Sciatic nerve (tissue), 2 donors: ENCODE data around the gene PCID2. TPM values are rescaled to one million over a fixed set of nuclear protein-coding genes. Genes with fewer than 3 reads are reported as not detected.

Experiments used
- ATAC-seq: fragments of 200-7000 bp; cut with Tn5 transposase; one replicate; pipeline ENCODE4 v1.9.1; 2020; ENCODE audit warnings: mild to moderate bottlenecking, moderate library complexity
- DNase-seq: peaks from one replicate; pipeline ENCODE4 v3.0.0-alpha.2; 2020; ENCODE audit warnings: low spot score
- intact Hi-C: fragments of 100-400 bp; cut with DNase I; formaldehyde crosslinking; loops from one replicate; pipeline ENCODE4 v1.14.2; 2022
- total RNA-seq: library from RNA; stranded (reverse); fragmentation: NEBNext Ultra II Directional; extraction: Animal tissue kit (Norgen Biotek cat#: 25700); gene quantifications from one replicate; pipeline ENCODE4 v1.2.1, GENCODE V29; 2021
- donor health status: DM: no; HTN: no; CAD: no.
- donor health status: DM: no; HTN: no; CAD: no.

Gene PCID2
- total RNA-seq, 1 donor from 2014 or later, result 45.1 TPM

DNA sequence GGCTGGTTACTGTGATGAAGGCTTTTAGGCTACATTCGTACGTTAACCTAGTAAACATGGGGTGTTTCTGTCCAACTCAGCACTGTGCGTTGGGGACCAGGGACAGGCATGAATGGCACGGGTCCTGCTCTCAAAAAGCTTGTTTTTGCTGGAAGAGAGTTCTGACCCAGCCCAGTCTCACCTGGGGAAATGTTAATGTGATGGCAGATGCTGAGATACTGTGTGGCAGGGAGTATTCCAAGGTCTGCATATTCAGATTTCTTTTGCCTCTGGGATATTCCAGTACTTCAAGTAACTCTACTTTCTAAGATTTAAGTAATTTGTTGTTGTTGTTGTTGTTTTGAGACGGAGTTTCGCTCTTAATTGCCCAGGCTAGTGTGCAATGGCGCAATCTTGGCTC, 14.6 kb upstream of the PCID2 start:
- ATAC-seq, result no peak
- DNase-seq, result no peak
- intact Hi-C loops, result no loop called here

DNA sequence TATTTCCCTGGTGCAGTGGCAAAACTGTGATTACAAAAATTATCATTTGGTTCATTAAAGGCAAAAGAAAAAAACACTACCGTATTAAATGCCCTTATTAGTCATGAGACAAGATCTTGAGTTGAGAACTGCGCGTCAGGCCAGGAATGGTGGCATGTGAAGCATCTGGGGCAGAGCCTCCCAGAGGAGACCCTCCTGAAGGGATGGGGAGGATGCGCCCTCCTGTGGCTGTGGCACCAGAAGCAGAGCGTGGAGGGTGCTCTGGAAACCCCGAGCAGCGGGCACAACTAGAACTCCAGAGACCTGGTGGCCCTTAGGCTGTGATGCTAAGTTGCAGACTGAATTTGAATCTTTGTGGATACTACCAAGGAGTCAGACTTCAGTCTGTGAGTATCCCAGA, 12.4 kb upstream of the PCID2 start:
- no peak for DNase-seq
- peak; percentile 25 for ATAC-seq
- intact Hi-C loops, result no loop called here

DNA sequence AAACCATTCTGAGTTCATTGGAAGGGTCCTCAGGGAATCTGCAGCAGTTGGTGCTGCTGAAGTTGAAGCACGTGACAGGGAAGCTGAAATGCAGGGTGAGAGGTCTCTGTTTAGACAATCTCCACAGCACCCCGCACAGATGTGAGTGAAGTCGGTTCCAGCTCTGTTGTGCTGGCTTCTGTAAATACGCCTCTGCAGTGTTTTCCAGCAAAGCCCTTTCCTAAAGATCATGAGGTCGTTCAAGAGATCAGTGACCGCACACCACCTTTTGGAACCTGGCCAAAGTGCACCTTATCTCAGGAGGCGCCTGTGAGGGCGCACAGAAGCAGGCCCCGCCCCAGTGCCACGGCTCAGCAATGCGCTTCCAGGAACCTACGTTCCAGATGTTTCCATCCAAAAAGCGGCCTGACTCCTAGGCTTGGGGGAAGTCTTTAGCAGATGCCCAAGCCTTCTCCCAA, 11.7 kb upstream of the PCID2 start:
- peak; percentile 74 for ATAC-seq
- intact Hi-C loops, result no loop called here
- DNase-seq, result no peak

DNA sequence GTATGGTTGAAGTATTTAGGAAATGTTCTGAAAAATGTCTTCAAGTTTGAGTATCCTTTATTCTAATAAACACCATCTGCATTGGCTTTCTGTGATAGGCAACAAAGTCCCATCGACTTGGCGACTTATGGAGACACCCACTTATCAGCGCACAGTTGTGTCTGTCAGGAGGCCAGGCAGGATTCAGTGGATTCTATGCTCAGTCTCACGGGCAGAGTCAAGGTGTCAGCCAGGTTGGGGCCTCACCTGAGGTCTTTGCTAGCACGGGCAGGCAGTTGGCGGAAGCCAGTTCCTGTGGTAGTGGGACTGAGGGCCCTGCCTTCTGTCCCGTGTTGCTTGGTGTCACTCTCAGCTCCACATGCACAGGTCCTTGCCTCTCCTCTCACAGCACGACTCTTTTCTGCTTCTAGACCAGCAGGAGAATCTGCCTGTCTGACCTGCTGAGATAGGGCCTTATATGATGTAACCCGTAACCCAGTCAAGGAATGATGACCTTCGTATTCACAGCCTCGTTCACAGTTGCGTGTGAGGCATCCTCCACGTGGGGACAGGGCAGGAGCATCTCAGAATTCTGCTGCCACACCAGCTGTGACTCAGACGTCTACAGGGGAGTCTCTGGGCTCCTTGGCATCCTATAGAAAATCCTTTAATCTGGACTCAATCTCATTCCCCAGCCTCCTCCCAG, 10.9 kb upstream of the PCID2 start:
- no peak for DNase-seq
- intact Hi-C loops, result no loop called here
- no peak for ATAC-seq

- intact Hi-C loops, result no loop called here
- DNase-seq (no peak), ATAC-seq (no peak)
Observed at GRCh38 chr13:113218586-113218985, 10.1 kb upstream of the PCID2 start.

GRCh38 chr13:113216254-113217048, 8.0 kb upstream of the PCID2 start:
- no peak for DNase-seq
- peak; percentile 36 for ATAC-seq
- intact Hi-C loops, result no loop called here

DNA sequence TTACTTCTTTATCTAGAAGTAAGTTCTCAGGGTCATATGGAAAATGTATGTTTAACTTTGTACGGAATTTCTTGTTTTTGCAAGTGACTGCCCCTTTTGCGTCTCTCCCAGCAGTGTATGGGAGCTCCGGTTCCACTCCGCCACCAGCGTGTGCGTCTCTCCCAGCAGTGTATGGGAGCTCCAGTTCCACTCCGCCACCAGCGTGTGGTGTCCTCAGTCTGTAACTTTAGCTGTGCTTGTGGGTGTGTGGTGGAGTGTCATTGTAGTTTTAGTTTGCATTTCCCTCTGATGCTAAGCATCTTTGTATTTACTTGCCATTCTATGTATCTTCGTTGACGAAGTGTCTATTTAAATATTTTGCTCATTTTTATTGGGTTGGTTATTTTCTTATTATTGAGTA, 3.3 kb upstream of the PCID2 start:
- intact Hi-C loops, result no loop called here

GRCh38 chr13:113210833-113211232, 2.4 kb upstream of the PCID2 start:
- intact Hi-C loops, result no loop called here
- no peak for DNase-seq
- ATAC-seq, result no peak

More for the DNA sequence above, 3.3 kb upstream of the PCID2 start:
- no peak for ATAC-seq
- DNase-seq, result no peak

DNA sequence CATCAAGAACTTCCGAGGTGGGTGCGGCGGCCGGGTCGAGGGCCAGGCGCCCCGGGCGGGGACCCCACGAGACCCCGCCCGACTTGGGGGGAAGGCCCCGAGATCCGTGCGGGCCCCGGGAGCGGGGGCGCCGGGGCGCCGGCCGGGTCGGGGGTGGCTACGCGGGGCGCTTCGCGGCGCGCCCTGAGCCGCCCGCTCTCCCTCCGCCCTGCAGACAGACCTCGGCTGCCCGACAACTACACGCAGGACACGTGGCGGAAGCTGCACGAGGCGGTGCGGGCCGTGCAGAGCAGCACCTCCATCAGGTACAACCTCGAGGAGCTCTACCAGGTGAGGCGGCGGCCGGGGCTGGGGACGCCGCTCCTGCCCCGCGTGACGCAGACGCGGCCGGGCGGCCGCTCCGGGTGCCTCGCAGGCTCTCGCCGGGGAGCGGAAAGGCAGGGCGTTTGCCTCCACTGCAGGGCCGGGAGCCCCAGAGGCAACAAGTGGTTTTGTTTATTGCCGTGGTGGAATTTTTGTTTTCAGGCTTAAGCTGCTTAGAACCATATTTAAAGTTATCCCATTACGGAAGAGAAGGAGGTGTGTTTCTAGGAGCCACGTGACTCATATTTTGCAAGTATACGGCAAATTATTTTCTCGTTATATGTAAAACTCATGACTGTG, 1.4 kb upstream of the PCID2 start:
- peak; percentile 12 for ATAC-seq
- peak; percentile 70 for DNase-seq

GRCh38 chr13:113209336-113209758, 878 bp upstream of the PCID2 start, which contains the start of gene CUL4A:
Gene CUL4A, plus strand, starts transcription at chr13:113209613. Its CDS starts 15 bp downstream, at chr13:113209628.
- peak; percentile 76 for ATAC-seq

More for the DNA sequence above, 1.4 kb upstream of the PCID2 start:
- intact Hi-C loops, result no loop called here

GRCh38 chr13:113207890-113208420, 514 bp downstream of the PCID2 start:
- DNase-seq (no peak), ATAC-seq (peak; percentile 31)
- intact Hi-C loops, result no loop called here

More at GRCh38 chr13:113209336-113209758, 878 bp upstream of the PCID2 start, which contains the start of gene CUL4A:
- DNase-seq, result peak; percentile 89
- intact Hi-C loops, result no loop called here

DNA sequence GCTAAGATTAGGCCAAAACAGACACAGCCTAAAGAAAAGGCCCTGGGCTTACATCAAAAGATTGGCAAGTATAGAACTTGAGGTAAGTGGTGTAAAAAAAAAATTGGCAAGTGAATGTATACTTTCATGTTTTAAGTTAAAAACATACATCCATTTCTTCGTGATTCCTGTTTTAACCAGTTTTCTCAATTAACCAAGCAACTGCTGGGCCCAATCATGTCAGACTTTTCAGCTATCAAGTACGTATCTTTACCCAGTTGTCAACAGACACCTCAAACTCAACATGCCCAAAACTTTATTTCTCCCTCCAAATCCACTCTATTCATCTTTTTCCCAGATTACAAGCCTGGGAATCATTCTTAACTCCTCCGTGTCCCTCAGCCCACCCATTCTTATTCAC, 1.0 kb downstream of the PCID2 start:
- intact Hi-C loops, result no loop called here
- DNase-seq (no peak), ATAC-seq (no peak)

- intact Hi-C loops, result no loop called here
Observed at GRCh38 chr13:113205428-113205931, 3.0 kb downstream of the PCID2 start.

DNA sequence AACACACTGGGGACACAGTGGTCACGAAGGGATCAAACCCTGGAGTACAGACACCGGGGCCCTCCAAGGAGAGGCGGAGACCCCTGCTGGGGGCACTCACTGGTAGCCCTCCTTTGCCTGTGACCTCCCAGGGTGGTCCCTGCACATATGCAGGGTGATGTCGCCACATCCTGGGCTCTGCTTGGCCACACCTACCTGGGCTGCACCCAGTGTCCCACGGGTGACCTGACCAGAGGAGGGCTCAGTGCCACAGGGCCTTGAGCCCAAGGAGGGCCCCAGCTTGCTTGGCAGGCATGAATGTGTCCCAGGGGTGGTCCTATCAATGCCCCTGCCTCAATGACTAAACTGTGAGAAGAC, 4.1 kb downstream of the PCID2 start:
- ATAC-seq, result no peak

More at GRCh38 chr13:113205428-113205931, 3.0 kb downstream of the PCID2 start:
- ATAC-seq (no peak), DNase-seq (no peak)

GRCh38 chr13:113203507-113204377, 4.7 kb downstream of the PCID2 start:
- ATAC-seq, result no peak
- no peak for DNase-seq
- intact Hi-C loops, result no loop called here

More for the DNA sequence above, 4.1 kb downstream of the PCID2 start:
- DNase-seq, result no peak
- intact Hi-C loops, result no loop called here

DNA sequence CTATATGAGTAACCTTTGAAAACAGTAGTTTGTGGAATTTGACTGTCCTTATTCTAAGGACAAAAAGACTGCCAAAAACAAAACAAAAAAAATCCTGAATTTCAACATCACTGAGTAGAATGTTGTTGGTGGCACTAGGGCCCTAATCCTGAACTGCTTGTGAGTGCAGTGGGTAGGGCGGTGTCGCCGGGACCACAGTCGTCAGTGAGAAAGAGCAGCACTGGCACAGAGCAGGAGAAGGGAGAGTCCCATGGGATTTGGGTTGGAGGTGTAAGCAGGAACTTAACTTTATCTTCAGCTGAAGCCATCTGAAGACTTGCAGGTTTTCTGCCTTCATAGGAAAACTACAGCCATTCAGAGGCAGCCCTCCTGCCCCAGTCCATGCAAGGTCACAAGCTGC, 5.6 kb downstream of the PCID2 start:
- intact Hi-C loops, result no loop called here
- no peak for ATAC-seq
- no peak for DNase-seq

- ATAC-seq (no peak), DNase-seq (no peak)
- intact Hi-C loops, result no loop called here
Observed at GRCh38 chr13:113201815-113202214, 6.7 kb downstream of the PCID2 start.

DNA sequence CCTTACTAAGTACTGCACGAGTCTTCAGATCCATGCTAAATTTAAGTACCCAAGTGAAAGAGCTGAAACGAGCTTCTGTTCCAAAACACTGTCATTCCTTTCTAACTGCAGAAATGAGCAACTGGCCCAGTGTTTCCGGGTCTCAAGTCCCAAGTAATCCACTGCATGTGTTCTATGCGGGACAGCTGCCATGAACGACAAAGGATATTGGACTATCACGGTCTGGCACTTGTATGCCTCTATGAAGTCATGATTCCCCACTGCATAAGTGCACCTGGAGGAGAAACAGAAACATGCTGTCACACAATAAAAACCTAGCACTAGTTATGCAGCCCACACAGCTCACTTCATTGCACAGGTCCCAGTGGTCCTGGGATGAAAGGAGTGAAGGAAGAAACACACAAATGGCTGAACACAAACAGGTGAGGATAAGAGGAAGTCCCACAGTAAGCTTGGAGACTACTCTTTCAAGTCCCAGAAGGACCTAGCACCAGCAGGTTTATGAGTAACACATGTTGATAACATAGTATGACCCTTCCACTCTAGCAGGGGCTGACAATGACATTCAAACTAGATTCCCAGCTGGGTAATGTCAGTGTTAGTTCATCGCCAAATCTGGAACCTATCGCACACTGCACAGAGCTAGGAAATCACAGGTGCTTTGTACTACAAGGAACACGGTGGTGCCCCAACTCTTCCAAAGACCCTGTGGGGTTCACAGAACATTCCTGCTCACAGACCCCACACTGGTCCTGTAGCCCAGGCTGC, 11.3 kb downstream of the PCID2 start:
- intact Hi-C loops, result no loop called here
- ATAC-seq (no peak), DNase-seq (no peak)
